Endothelial cell of umbilical vein (primary cell): Measurements from ENCODE around the gene INPP5K.

Source experiments
- EZH2 ChIP-seq: IDR thresholded peaks from 2 replicates; pipeline ENCODE4 v1.6.1; 2012; ENCODE audit warnings: borderline replicate concordance, low read depth, mild to moderate bottlenecking, moderate library complexity, low read length, inconsistent platforms; ENCODE audit not compliant: severe bottlenecking
- POLR2A ChIP-seq: IDR thresholded peaks from 2 replicates; pipeline ENCODE4 v1.6.1; 2012; ENCODE audit warnings: low read depth, mild to moderate bottlenecking, control low read depth, low read length
- TF ChIP-seq, protein P1 (sequence below), 2 donors: IDR thresholded peaks; 1 replicate in 1 of 2; 2 replicates in 1 of 2; pipeline ENCODE4 v1.5.1; 2011; ENCODE audit warnings: low read length in 2 of 2, mild to moderate bottlenecking in 2 of 2, moderate library complexity in 2 of 2, control low read depth in 1 of 2, inconsistent platforms in 1 of 2, low read depth in 1 of 2; ENCODE audit not compliant: insufficient read depth in 1 of 2; ENCODE audit errors: extremely low read depth in 1 of 2

GRCh38 chr17:1452836-1453235 lies 63.6 kb downstream of the INPP5K start:
- TF ChIP-seq, protein P1, sequence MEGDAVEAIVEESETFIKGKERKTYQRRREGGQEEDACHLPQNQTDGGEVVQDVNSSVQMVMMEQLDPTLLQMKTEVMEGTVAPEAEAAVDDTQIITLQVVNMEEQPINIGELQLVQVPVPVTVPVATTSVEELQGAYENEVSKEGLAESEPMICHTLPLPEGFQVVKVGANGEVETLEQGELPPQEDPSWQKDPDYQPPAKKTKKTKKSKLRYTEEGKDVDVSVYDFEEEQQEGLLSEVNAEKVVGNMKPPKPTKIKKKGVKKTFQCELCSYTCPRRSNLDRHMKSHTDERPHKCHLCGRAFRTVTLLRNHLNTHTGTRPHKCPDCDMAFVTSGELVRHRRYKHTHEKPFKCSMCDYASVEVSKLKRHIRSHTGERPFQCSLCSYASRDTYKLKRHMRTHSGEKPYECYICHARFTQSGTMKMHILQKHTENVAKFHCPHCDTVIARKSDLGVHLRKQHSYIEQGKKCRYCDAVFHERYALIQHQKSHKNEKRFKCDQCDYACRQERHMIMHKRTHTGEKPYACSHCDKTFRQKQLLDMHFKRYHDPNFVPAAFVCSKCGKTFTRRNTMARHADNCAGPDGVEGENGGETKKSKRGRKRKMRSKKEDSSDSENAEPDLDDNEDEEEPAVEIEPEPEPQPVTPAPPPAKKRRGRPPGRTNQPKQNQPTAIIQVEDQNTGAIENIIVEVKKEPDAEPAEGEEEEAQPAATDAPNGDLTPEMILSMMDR (IDR thresholded peaks at IDR 0.05; ENCODE audit: extremely low read depth in 1 of 2, insufficient read depth in 1 of 2, low read depth in 1 of 2, low read length in 2 of 2) = no peak
- TF ChIP-seq EZH2 (no peak), POLR2A (no peak)
